GM23338 (cell line): Measurements from ENCODE around the gene KAZN.

Source experiments
- CREB1 ChIP-seq: fragments of 250-450 bp; sonication (Bioruptor Pico); IDR thresholded peaks from 2 replicates; pipeline ENCODE4 v1.5.0; 2020; ENCODE audit warnings: low read depth, mild to moderate bottlenecking, moderate library complexity
- EZH2 ChIP-seq: fragments of 200-600 bp; sonication (generic); IDR thresholded peaks from one replicate; pipeline ENCODE4 v1.8.0; 2017; ENCODE audit warnings: antibody characterized with exemption, mild to moderate bottlenecking, low read depth; ENCODE audit not compliant: unreplicated experiment
- EZH2phosphoT487 ChIP-seq: fragments of 200-600 bp; sonication (generic); IDR thresholded peaks from one replicate; pipeline ENCODE4 v1.8.1; 2018; ENCODE audit warnings: antibody characterized with exemption; ENCODE audit not compliant: unreplicated experiment
- NANOG ChIP-seq: IDR thresholded peaks from 2 replicates; pipeline ENCODE4 v1.6.1; 2016; ENCODE audit warnings: antibody characterized with exemption, borderline replicate concordance
- POLR2AphosphoS5 ChIP-seq: IDR thresholded peaks from 2 replicates; pipeline ENCODE4 v1.6.1; 2016; ENCODE audit warnings: antibody characterized with exemption, low read depth
- ZNF114 ChIP-seq: fragments of 250-450 bp; sonication (Bioruptor Pico); IDR thresholded peaks from 2 replicates; pipeline ENCODE4 v1.5.0; 2020; ENCODE audit warnings: mild to moderate bottlenecking, moderate library complexity
- TF ChIP-seq, protein P1 (sequence below), 2 experiments: fragments of 200-600 bp in 1 of 2; sonication (generic) in 1 of 2; conservative IDR thresholded peaks; 2 replicates each; pipeline versions ENCODE4 v1.5.1 to v1.6.1; 2016 to 2017; ENCODE audit warnings: antibody characterized with exemption in 2 of 2, low read depth in 2 of 2, mild to moderate bottlenecking in 2 of 2, moderate library complexity in 1 of 2
- TF ChIP-seq, protein P2 (sequence below): IDR thresholded peaks from one replicate; pipeline ENCODE4 v1.6.1; 2018; ENCODE audit warnings: antibody characterized with exemption; ENCODE audit not compliant: unreplicated experiment

DNA sequence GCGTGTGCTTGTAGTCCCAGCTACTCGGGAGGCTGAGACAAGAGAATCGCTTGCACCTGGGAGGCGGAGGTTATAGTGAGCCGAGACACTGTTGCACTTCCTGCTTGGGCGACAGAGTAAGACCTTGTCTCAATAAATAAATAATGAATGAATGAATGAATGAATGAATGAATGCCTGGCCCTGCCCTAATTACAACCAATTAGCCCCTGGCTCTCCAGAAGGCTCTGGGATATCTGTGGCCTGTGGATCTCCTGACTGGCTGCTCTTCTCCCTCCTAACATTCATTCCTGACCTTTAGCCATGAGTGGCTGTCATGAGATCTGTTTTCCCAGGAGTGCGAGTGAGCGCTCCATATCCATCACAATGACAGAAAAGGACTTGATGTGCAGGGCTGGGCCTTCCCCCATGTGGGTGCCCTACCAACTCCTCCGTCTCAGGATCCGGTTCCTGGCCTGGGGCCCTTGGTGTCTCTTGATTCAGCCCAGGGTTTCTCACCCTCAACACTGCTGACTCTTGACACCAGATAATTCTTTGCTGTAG, 311.5 kb downstream of the KAZN start:
- no peak for TF ChIP-seq POLR2AphosphoS5
- TF ChIP-seq, protein P1, sequence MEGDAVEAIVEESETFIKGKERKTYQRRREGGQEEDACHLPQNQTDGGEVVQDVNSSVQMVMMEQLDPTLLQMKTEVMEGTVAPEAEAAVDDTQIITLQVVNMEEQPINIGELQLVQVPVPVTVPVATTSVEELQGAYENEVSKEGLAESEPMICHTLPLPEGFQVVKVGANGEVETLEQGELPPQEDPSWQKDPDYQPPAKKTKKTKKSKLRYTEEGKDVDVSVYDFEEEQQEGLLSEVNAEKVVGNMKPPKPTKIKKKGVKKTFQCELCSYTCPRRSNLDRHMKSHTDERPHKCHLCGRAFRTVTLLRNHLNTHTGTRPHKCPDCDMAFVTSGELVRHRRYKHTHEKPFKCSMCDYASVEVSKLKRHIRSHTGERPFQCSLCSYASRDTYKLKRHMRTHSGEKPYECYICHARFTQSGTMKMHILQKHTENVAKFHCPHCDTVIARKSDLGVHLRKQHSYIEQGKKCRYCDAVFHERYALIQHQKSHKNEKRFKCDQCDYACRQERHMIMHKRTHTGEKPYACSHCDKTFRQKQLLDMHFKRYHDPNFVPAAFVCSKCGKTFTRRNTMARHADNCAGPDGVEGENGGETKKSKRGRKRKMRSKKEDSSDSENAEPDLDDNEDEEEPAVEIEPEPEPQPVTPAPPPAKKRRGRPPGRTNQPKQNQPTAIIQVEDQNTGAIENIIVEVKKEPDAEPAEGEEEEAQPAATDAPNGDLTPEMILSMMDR (conservative IDR thresholded peaks at IDR 0.05; ENCODE audit: low read depth in 2 of 2), result no peak
- TF ChIP-seq EZH2, result no peak
- no peak for TF ChIP-seq NANOG
- no peak for TF ChIP-seq ZNF114 (CRISPR knock-in tag)
- no peak for TF ChIP-seq CREB1 (CRISPR knock-in tag)
- no peak for TF ChIP-seq EZH2phosphoT487
- TF ChIP-seq, protein P2, sequence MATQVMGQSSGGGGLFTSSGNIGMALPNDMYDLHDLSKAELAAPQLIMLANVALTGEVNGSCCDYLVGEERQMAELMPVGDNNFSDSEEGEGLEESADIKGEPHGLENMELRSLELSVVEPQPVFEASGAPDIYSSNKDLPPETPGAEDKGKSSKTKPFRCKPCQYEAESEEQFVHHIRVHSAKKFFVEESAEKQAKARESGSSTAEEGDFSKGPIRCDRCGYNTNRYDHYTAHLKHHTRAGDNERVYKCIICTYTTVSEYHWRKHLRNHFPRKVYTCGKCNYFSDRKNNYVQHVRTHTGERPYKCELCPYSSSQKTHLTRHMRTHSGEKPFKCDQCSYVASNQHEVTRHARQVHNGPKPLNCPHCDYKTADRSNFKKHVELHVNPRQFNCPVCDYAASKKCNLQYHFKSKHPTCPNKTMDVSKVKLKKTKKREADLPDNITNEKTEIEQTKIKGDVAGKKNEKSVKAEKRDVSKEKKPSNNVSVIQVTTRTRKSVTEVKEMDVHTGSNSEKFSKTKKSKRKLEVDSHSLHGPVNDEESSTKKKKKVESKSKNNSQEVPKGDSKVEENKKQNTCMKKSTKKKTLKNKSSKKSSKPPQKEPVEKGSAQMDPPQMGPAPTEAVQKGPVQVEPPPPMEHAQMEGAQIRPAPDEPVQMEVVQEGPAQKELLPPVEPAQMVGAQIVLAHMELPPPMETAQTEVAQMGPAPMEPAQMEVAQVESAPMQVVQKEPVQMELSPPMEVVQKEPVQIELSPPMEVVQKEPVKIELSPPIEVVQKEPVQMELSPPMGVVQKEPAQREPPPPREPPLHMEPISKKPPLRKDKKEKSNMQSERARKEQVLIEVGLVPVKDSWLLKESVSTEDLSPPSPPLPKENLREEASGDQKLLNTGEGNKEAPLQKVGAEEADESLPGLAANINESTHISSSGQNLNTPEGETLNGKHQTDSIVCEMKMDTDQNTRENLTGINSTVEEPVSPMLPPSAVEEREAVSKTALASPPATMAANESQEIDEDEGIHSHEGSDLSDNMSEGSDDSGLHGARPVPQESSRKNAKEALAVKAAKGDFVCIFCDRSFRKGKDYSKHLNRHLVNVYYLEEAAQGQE, result no peak
